HepG2 (cell line): ENCODE data around the gene ZACN. TPM values are rescaled to one million over a fixed set of nuclear protein-coding genes. Genes with fewer than 3 reads are reported as not detected.

ENCODE experiments used
- AFF4 ChIP-seq: sonication (generic); formaldehyde crosslinking; IDR thresholded peaks from 2 replicates; pipeline ENCODE4 v1.4.0; 2020; ENCODE audit warnings: missing genetic modification reagents
- GATAD2A ChIP-seq: IDR thresholded peaks from 2 replicates; pipeline ENCODE4 v1.6.1; 2016
- MYC ChIP-seq: sonication (generic); formaldehyde crosslinking; IDR thresholded peaks from 2 replicates; pipeline ENCODE4 v1.9.0; 2021; ENCODE audit warnings: missing genetic modification reagents, borderline replicate concordance
- NFYC ChIP-seq: IDR thresholded peaks from 2 replicates; pipeline ENCODE4 v1.6.1; 2016; ENCODE audit warnings: missing genetic modification reagents, missing compliant biosample characterization
- RNF2 ChIP-seq: fragments of 450-650 bp; conservative IDR thresholded peaks from 2 replicates; pipeline ENCODE4 v1.6.1; 2016; ENCODE audit warnings: low read depth
- SOX5 ChIP-seq: IDR thresholded peaks from 2 replicates; pipeline ENCODE4 v1.6.1; 2016; ENCODE audit warnings: borderline replicate concordance
- ZNF382 ChIP-seq: sonication (generic); formaldehyde crosslinking; IDR thresholded peaks from 2 replicates; pipeline ENCODE4 v1.5.0; 2020; ENCODE audit warnings: missing genetic modification reagents, mild to moderate bottlenecking, borderline replicate concordance
- polyA plus RNA-seq, 8 experiments: library from polyadenylated mRNA; depleted of rRNA in 3 of 8; stranded (reverse) in 7 of 8; unstranded in 1 of 8; fragments of >200 nt; fragmentation: Illumina TruSeq in 4 of 8; extraction: Trizol in 4 of 8; gene quantifications; 2 replicates each; pipeline versions ENCODE4 v1.2.1 to v1.2.3, GENCODE V29; 2011 to 2016; ENCODE audit warnings: low read depth in 4 of 8, missing spikeins in 1 of 8, mixed read lengths in 1 of 8; ENCODE audit not compliant: insufficient read depth in 1 of 8
- total RNA-seq, 5 experiments: library from RNA; depleted of rRNA; stranded (reverse); fragments of >200 nt; fragmentation: Illumina TruSeq; extraction: Trizol; gene quantifications; 2 replicates each; pipeline ENCODE4 v1.2.3, GENCODE V29; 2016; ENCODE audit warnings: low read depth in 1 of 5
- TF ChIP-seq, protein P1 (sequence below), 2 experiments: fragments of 450-650 bp in 1 of 2; sonication (generic) in 1 of 2; formaldehyde crosslinking in 1 of 2; IDR thresholded peaks; 2 replicates each; pipeline versions ENCODE4 v1.6.1 to v1.8.0; 2016 to 2022; ENCODE audit warnings: antibody characterized with exemption in 1 of 2, mild to moderate bottlenecking in 1 of 2, missing genetic modification reagents in 1 of 2
- TF ChIP-seq, protein P2 (sequence below): sonication (generic); formaldehyde crosslinking; IDR thresholded peaks from 2 replicates; pipeline ENCODE4; 2020; ENCODE audit warnings: missing genetic modification reagents, mild to moderate bottlenecking, borderline replicate concordance
- TF ChIP-seq, protein P3 (sequence below): sonication (generic); formaldehyde crosslinking; IDR thresholded peaks from 2 replicates; pipeline ENCODE4 v1.9.0; 2021; ENCODE audit warnings: missing genetic modification reagents, mild to moderate bottlenecking, borderline replicate concordance

ZACN gene
- total and polyA plus RNA-seq, 2 of the 13 experiments (the other 11 are each of a cell fraction or from before 2014, with no cell fraction given) = 0.11 to 0.15 TPM

DNA sequence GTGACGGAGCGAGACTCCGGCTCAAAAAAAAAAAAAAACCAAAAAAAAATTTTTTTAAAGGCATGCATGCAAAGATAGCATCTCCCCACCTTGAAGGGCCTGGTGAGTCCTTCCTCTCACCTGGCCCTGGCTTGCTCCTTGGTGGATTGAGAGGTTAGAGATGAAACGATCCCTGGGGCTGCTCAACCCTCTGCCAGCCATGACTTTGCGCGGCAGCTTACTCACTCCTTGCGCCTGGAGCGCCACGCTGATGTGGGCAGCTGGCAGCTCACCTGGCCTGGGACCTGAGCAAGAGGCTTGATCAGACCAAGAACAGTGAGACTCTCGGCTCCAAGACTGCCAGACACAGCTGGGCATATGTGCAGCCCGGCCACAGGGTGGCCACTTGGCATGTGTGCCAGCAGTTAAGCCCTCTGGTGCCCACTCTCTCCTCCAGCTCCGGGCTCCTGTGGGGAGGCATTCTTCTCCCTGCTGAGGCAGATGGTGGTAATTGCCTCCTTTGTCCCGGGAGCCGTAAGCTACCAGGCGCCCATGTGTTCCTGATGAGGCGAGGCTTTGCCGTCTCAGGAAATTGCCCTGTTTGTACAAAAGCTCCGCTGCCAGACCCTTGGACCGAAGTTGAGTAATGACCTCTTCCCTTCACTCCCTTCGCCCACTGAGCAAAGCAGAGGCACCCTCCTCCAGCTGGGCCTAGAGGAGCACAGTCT, 46.8 kb upstream of the ZACN start (continued):
- TF ChIP-seq, protein P1, sequence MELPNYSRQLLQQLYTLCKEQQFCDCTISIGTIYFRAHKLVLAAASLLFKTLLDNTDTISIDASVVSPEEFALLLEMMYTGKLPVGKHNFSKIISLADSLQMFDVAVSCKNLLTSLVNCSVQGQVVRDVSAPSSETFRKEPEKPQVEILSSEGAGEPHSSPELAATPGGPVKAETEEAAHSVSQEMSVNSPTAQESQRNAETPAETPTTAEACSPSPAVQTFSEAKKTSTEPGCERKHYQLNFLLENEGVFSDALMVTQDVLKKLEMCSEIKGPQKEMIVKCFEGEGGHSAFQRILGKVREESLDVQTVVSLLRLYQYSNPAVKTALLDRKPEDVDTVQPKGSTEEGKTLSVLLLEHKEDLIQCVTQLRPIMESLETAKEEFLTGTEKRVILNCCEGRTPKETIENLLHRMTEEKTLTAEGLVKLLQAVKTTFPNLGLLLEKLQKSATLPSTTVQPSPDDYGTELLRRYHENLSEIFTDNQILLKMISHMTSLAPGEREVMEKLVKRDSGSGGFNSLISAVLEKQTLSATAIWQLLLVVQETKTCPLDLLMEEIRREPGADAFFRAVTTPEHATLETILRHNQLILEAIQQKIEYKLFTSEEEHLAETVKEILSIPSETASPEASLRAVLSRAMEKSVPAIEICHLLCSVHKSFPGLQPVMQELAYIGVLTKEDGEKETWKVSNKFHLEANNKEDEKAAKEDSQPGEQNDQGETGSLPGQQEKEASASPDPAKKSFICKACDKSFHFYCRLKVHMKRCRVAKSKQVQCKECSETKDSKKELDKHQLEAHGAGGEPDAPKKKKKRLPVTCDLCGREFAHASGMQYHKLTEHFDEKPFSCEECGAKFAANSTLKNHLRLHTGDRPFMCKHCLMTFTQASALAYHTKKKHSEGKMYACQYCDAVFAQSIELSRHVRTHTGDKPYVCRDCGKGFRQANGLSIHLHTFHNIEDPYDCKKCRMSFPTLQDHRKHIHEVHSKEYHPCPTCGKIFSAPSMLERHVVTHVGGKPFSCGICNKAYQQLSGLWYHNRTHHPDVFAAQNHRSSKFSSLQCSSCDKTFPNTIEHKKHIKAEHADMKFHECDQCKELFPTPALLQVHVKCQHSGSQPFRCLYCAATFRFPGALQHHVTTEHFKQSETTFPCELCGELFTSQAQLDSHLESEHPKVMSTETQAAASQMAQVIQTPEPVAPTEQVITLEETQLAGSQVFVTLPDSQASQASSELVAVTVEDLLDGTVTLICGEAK (IDR thresholded peaks at IDR 0.05) = no peak
- TF ChIP-seq, protein P1 (CRISPR knock-in tag; IDR thresholded peaks at IDR 0.05) = 0 out of 2 replicates have a peak, but pooled peaks have one; percentile 41
- TF ChIP-seq MYC (CRISPR knock-in tag) = peak; percentile 60; the same call in 1 of the 2 replicates
- TF ChIP-seq RNF2 = no peak; the same call in 1 of the 2 replicates
- TF ChIP-seq, protein P2, sequence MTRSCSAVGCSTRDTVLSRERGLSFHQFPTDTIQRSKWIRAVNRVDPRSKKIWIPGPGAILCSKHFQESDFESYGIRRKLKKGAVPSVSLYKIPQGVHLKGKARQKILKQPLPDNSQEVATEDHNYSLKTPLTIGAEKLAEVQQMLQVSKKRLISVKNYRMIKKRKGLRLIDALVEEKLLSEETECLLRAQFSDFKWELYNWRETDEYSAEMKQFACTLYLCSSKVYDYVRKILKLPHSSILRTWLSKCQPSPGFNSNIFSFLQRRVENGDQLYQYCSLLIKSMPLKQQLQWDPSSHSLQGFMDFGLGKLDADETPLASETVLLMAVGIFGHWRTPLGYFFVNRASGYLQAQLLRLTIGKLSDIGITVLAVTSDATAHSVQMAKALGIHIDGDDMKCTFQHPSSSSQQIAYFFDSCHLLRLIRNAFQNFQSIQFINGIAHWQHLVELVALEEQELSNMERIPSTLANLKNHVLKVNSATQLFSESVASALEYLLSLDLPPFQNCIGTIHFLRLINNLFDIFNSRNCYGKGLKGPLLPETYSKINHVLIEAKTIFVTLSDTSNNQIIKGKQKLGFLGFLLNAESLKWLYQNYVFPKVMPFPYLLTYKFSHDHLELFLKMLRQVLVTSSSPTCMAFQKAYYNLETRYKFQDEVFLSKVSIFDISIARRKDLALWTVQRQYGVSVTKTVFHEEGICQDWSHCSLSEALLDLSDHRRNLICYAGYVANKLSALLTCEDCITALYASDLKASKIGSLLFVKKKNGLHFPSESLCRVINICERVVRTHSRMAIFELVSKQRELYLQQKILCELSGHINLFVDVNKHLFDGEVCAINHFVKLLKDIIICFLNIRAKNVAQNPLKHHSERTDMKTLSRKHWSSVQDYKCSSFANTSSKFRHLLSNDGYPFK (CRISPR knock-in tag) = peak; percentile 69
- TF ChIP-seq AFF4 (CRISPR knock-in tag) = no peak
- TF ChIP-seq ZNF382 (CRISPR knock-in tag) = no peak
- TF ChIP-seq NFYC (CRISPR knock-in tag) = no peak
- TF ChIP-seq, protein P3, sequence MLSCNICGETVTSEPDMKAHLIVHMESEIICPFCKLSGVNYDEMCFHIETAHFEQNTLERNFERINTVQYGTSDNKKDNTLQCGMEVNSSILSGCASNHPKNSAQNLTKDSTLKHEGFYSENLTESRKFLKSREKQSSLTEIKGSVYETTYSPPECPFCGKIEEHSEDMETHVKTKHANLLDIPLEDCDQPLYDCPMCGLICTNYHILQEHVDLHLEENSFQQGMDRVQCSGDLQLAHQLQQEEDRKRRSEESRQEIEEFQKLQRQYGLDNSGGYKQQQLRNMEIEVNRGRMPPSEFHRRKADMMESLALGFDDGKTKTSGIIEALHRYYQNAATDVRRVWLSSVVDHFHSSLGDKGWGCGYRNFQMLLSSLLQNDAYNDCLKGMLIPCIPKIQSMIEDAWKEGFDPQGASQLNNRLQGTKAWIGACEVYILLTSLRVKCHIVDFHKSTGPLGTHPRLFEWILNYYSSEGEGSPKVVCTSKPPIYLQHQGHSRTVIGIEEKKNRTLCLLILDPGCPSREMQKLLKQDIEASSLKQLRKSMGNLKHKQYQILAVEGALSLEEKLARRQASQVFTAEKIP (CRISPR knock-in tag) = no peak
- peak; percentile 91 for TF ChIP-seq GATAD2A (CRISPR knock-in tag)
- peak; percentile 37; the same call in 1 of the 2 replicates for TF ChIP-seq SOX5
